Measurements from ENCODE around the gene PCDHB9. TPM values are rescaled to one million over a fixed set of nuclear protein-coding genes. Genes with fewer than 3 reads are reported as not detected.
"Not testable (repeated sequence)": the region's sequence is repeated elsewhere in the genome, so short reads cannot be mapped to it uniquely, and the experiment has no call there.

PCDHB9 gene
- polyA plus RNA-seq, 2 donors = 0.16 to 0.18 TPM

DNA sequence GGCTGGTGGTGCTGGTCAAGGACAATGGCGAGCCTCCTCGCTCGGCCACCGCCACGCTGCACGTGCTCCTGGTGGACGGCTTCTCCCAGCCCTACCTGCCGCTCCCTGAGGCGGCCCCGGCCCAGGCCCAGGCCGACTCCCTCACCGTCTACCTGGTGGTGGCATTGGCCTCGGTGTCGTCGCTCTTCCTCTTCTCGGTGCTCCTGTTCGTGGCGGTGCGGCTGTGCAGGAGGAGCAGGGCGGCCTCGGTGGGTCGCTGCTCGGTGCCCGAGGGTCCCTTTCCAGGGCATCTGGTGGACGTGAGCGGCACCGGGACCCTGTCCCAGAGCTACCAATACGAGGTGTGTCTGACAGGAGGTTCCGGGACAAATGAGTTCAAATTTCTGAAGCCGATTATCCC lies 38.5 kb downstream of the PCDHB9 start:
- not testable (repeated sequence) for H3K4me1 ChIP-seq (ENCODE audit: control insufficient read depth in 2 of 2, insufficient read depth in 2 of 2, low read length in 1 of 2); H3K36me3 ChIP-seq (ENCODE audit: control insufficient read depth in 2 of 2, insufficient read depth in 2 of 2, low read length in 1 of 2); H3K4me3 ChIP-seq (ENCODE audit: low read depth in 1 of 2, low read length in 2 of 2); H3K27me3 ChIP-seq (ENCODE audit: control insufficient read depth in 1 of 2, insufficient read depth in 2 of 2, low read length in 2 of 2); H3K27ac ChIP-seq (ENCODE audit: low read depth in 2 of 2, low read length in 1 of 2)
- peaks cover 8 to 14% of the 10 kb centered on the region in 2 donors for H3K9me3 ChIP-seq (ENCODE audit: control insufficient read depth in 2 of 2, insufficient read depth in 1 of 2, low read depth in 1 of 2, low read length in 1 of 2)
- 34 to 48% methylated on average over 14 to 30 of the region's 30 CpGs for WGBS, 2 donors

- Histone ChIP-seq H3K4me3 (ENCODE audit: low read depth in 1 of 2, low read length in 2 of 2) (no peak overlapping the region), H3K9me3 (ENCODE audit: control insufficient read depth in 2 of 2, insufficient read depth in 1 of 2, low read depth in 1 of 2, low read length in 1 of 2) (peaks cover 15 to 23% of the 10 kb centered on the region in 2 donors)
- 6 to 12% methylated on average over 15 of the region's 15 CpGs for WGBS, 2 donors
These were observed 47.2 kb downstream of the PCDHB9 start for GRCh38 chr5:141234109-141234667.

GRCh38 chr5:141235922-141236321 lies 49.0 kb downstream of the PCDHB9 start:
- 31 to 32% methylated on average over 33 to 40 of the region's 40 CpGs for WGBS, 2 donors
- H3K9me3 ChIP-seq (ENCODE audit: control insufficient read depth in 2 of 2, insufficient read depth in 1 of 2, low read depth in 1 of 2, low read length in 1 of 2) = peaks cover 17 to 26% of the 10 kb centered on the region in 2 donors
- H3K4me1 ChIP-seq (ENCODE audit: control insufficient read depth in 2 of 2, insufficient read depth in 2 of 2, low read length in 1 of 2); H3K36me3 ChIP-seq (ENCODE audit: control insufficient read depth in 2 of 2, insufficient read depth in 2 of 2, low read length in 1 of 2); H3K27ac ChIP-seq (ENCODE audit: low read depth in 2 of 2, low read length in 1 of 2); H3K4me3 ChIP-seq (ENCODE audit: low read depth in 1 of 2, low read length in 2 of 2); H3K27me3 ChIP-seq (ENCODE audit: control insufficient read depth in 1 of 2, insufficient read depth in 2 of 2, low read length in 2 of 2): not testable (repeated sequence)

More at GRCh38 chr5:141234109-141234667, 47.2 kb downstream of the PCDHB9 start:
- H3K4me1 ChIP-seq (ENCODE audit: control insufficient read depth in 2 of 2, insufficient read depth in 2 of 2, low read length in 1 of 2) = no peaks in the 10 kb centered on the region
- no peaks in the 10 kb centered on the region for H3K36me3 ChIP-seq (ENCODE audit: control insufficient read depth in 2 of 2, insufficient read depth in 2 of 2, low read length in 1 of 2)
- no peaks in the 10 kb centered on the region for H3K27me3 ChIP-seq (ENCODE audit: control insufficient read depth in 1 of 2, insufficient read depth in 2 of 2, low read length in 2 of 2)
- H3K27ac ChIP-seq (ENCODE audit: low read depth in 2 of 2, low read length in 1 of 2) = no peak overlapping the region

DNA sequence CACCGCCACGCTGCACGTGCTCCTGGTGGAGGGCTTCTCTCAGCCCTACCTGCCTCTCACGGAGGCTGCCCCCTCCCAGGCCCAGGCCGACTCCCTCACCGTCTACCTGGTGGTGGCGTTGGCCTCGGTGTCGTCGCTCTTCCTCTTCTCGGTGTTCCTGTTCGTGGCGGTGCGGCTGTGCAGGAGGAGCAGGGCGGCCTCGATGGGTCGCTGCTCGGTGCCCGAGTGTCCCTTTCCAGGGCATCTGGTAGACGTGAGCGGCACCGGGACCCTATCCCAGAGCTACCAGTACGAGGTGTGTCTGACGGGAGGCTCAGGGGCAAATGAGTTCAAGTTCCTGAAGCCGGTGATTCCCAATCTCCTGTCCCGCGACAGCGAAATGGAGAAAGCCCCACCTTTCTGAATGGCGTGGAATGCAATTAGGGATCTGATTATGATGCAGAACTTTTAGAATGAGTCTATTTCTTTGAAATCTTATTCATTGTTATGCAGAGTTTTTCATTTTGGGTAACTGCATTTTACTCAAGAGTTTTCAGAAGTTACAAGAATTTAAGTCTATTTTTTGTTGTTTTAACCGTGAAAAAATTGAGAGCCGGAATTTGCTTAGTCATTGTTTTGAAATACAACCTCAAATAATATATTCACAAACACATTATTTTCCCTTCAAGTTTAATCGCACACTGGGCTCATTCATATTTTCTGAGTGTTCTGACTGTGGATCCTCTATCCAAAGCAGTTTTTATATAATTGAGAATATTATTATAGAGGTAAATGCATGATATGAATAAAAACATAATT lies 49.8 kb downstream of the PCDHB9 start:
- WGBS, 2 donors = 23 to 28% methylated on average over 32 of the region's 32 CpGs
- H3K4me1 ChIP-seq (ENCODE audit: control insufficient read depth in 2 of 2, insufficient read depth in 2 of 2, low read length in 1 of 2) = no peaks in the 10 kb centered on the region
- H3K9me3 ChIP-seq (ENCODE audit: control insufficient read depth in 2 of 2, insufficient read depth in 1 of 2, low read depth in 1 of 2, low read length in 1 of 2) = peaks cover 24 to 34% of the 10 kb centered on the region in 2 donors
- no peak overlapping the region for H3K4me3 ChIP-seq (ENCODE audit: low read depth in 1 of 2, low read length in 2 of 2)
- no peaks in the 10 kb centered on the region for H3K36me3 ChIP-seq (ENCODE audit: control insufficient read depth in 2 of 2, insufficient read depth in 2 of 2, low read length in 1 of 2)
- H3K27ac ChIP-seq (ENCODE audit: low read depth in 2 of 2, low read length in 1 of 2) = no peak overlapping the region
- H3K27me3 ChIP-seq (ENCODE audit: control insufficient read depth in 1 of 2, insufficient read depth in 2 of 2, low read length in 2 of 2) = peaks cover 0 to 2% of the 10 kb centered on the region in 2 donors

Other genes with a start within 250 kb of the PCDHB9 start
- gene PCDHAC2, start 220.7 kb upstream of the PCDHB9 start, polyA plus RNA-seq = under 1 TPM; 0.02 to 0.06 TPM
- not detected for gene PCDHB1, start 135.8 kb upstream of the PCDHB9 start, polyA plus RNA-seq
- under 1 TPM; 0.31 to 0.33 TPM for gene PCDHB2, start 92.5 kb upstream of the PCDHB9 start, polyA plus RNA-seq
- under 1 TPM; 0.10 to 0.14 TPM for gene PCDHB3, start 86.7 kb upstream of the PCDHB9 start, polyA plus RNA-seq
- gene PCDHB4, start 65.3 kb upstream of the PCDHB9 start, polyA plus RNA-seq = under 1 TPM; 0.20 to 0.36 TPM
- under 1 TPM; 0.14 to 0.26 TPM for gene PCDHB5, start 52.0 kb upstream of the PCDHB9 start, polyA plus RNA-seq
- under 1 TPM; 0.06 to 0.09 TPM for gene PCDHB6, start 37.1 kb upstream of the PCDHB9 start, polyA plus RNA-seq
- under 1 TPM; 0.02 to 0.14 TPM for gene PCDHB7, start 14.5 kb upstream of the PCDHB9 start, polyA plus RNA-seq
- under 1 TPM; 0.04 TPM for gene PCDHB8, start 9.4 kb upstream of the PCDHB9 start, polyA plus RNA-seq
- gene PCDHB16, start 4.8 kb upstream of the PCDHB9 start, polyA plus RNA-seq = under 1 TPM; 0.08 to 0.16 TPM
- under 1 TPM; 0.10 to 0.44 TPM for gene PCDHB10, start 5.2 kb downstream of the PCDHB9 start, polyA plus RNA-seq
- gene PCDHB11, start 12.5 kb downstream of the PCDHB9 start, polyA plus RNA-seq = under 1 TPM; 0.16 to 0.47 TPM
- gene PCDHB12, start 21.6 kb downstream of the PCDHB9 start, polyA plus RNA-seq = under 1 TPM; 0.08 to 0.15 TPM
- gene PCDHB13, start 26.8 kb downstream of the PCDHB9 start, polyA plus RNA-seq = under 1 TPM; 0.29 to 0.33 TPM
- under 1 TPM; 0.67 to 0.88 TPM for gene PCDHB14, start 36.2 kb downstream of the PCDHB9 start, polyA plus RNA-seq
- gene PCDHB15, start 58.2 kb downstream of the PCDHB9 start, polyA plus RNA-seq = under 1 TPM; 0.37 to 0.80 TPM
- under 1 TPM; 0.05 to 0.29 TPM for gene SLC25A2, start 116.9 kb downstream of the PCDHB9 start, polyA plus RNA-seq
- gene TAF7, start 133.6 kb downstream of the PCDHB9 start, polyA plus RNA-seq = 10 to 100 TPM; 22.5 to 35.3 TPM
- gene PCDHGA1, start 143.4 kb downstream of the PCDHB9 start, polyA plus RNA-seq = under 1 TPM; 0.13 to 0.22 TPM
- gene PCDHGA2, start 151.6 kb downstream of the PCDHB9 start, polyA plus RNA-seq = under 1 TPM; 0.14 to 0.27 TPM
- gene PCDHGA3, start 156.7 kb downstream of the PCDHB9 start, polyA plus RNA-seq = under 1 TPM; 0.08 to 0.12 TPM
- gene PCDHGB1, start 162.9 kb downstream of the PCDHB9 start, polyA plus RNA-seq = under 1 TPM; 0.19 to 0.39 TPM
- gene PCDHGA4, start 167.9 kb downstream of the PCDHB9 start, polyA plus RNA-seq = under 1 TPM; 0.11 to 0.12 TPM
- under 1 TPM; 0.20 to 0.39 TPM for gene PCDHGB2, start 172.8 kb downstream of the PCDHB9 start, polyA plus RNA-seq
- gene PCDHGA5, start 177.0 kb downstream of the PCDHB9 start, polyA plus RNA-seq = under 1 TPM; 0.14 to 0.28 TPM
- under 1 TPM; 0.13 to 0.37 TPM for gene PCDHGB3, start 183.1 kb downstream of the PCDHB9 start, polyA plus RNA-seq
- gene PCDHGA6, start 186.7 kb downstream of the PCDHB9 start, polyA plus RNA-seq = under 1 TPM; 0.36 to 0.63 TPM
- gene PCDHGA7, start 195.6 kb downstream of the PCDHB9 start, polyA plus RNA-seq = under 1 TPM; 0.24 to 0.53 TPM
- gene PCDHGB4, start 200.5 kb downstream of the PCDHB9 start, polyA plus RNA-seq = under 1 TPM; 0.36 to 0.37 TPM
- under 1 TPM; 0.06 to 0.29 TPM for gene PCDHGA8, start 205.5 kb downstream of the PCDHB9 start, polyA plus RNA-seq
- 1 to 10 TPM; 1.0 to 1.7 TPM for gene PCDHGB5, start 210.8 kb downstream of the PCDHB9 start, polyA plus RNA-seq
- under 1 TPM; 0.54 to 0.83 TPM for gene PCDHGA9, start 215.6 kb downstream of the PCDHB9 start, polyA plus RNA-seq
- gene PCDHGB6, start 220.9 kb downstream of the PCDHB9 start, polyA plus RNA-seq = under 1 TPM; 0.60 to 0.92 TPM
- gene PCDHGA10, start 225.8 kb downstream of the PCDHB9 start, polyA plus RNA-seq = 1 to 10 TPM; 1.1 to 1.2 TPM
- 1 to 10 TPM; 1.2 to 1.4 TPM for gene PCDHGB7, start 230.5 kb downstream of the PCDHB9 start, polyA plus RNA-seq
- under 1 TPM; 0.44 to 0.75 TPM for gene PCDHGA11, start 233.9 kb downstream of the PCDHB9 start, polyA plus RNA-seq
- gene PCDHGA12, start 243.3 kb downstream of the PCDHB9 start, polyA plus RNA-seq = under 1 TPM; 0.34 to 0.65 TPM

Measured in esophagus (tissue), 2 donors.